ENCODE measurements around the gene IL3RA. TPM values are rescaled to one million over a fixed set of nuclear protein-coding genes. Genes with fewer than 3 reads are reported as not detected.
"Not testable (repeated sequence)": the region's sequence is repeated elsewhere in the genome, so short reads cannot be mapped to it uniquely, and the experiment has no call there.

The IL3RA gene
- 10 to 100 TPM; 10.5 to 15.8 (median 13.1) TPM for polyA plus RNA-seq (ENCODE audit: insufficient read length in 4 of 4)

GRCh38 chrX:1336331-1336943, at the start of gene IL3RA:
Gene IL3RA (plus strand): TSS chrX:1336785. CDS start chrX:1341766, 4,981 bp downstream.
- no peak for DNase-seq (ENCODE audit: low read depth in 4 of 4, low spot score in 3 of 4)

DNA sequence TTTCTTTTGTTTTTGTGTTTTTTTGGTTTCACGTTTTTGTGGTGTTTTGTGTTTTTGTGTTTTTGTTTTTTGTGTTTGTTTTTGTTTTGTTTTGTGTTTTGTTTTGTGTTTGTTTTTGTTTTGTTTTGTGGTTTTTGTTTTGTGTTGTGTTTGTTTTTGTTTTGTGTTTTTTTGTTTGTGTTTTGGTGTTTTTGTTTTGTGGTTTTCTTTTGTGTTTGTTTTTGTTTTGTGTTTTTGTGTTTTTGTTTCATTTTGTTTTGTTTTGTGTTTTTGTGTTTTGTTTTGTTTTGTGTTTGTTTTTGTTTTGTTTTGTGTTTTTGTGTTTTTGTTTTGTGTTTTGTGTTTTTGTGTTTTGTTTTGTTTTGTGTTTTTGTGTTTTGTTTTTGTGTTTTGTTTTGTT, 47.0 kb upstream of the IL3RA start:
- no peak for DNase-seq (ENCODE audit: low read depth in 4 of 4, low spot score in 3 of 4)

DNA sequence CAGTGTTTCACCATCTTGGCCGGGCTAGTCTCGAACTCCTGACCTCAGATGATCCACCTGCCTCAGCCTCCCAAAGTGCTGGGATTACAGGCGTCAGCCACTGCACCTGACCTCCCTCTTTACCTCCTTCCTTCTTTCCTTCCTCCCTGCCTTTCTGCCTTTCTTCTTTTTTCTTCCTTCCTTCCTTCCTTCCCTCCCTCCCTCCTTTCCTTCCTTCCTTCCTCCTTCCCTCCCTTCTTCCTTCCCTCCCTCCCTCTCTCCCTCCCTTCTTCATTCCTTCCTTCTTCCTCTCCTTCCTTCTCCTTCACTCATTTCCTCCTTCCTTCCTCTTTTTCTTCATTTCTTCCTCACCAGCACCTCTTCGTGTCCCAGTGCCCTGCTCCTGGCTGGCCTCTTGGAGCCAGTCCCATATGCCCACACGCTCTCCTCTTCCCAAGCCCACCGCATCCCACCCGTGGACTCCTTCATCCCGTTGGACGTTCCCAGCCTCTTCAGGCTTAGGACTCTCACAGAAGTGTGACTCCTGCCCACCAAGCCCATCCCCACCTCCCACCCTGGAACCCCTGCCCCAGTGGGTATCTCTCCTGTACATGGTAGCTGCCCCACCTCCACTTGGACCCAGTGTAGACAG, 45.4 kb upstream of the IL3RA start:
- no peak for DNase-seq (ENCODE audit: low read depth in 4 of 4, low spot score in 3 of 4)

- no peak for DNase-seq (ENCODE audit: low read depth in 4 of 4, low spot score in 3 of 4)
Measured at GRCh38 chrX:1292575-1293290, 43.9 kb upstream of the IL3RA start.

DNA sequence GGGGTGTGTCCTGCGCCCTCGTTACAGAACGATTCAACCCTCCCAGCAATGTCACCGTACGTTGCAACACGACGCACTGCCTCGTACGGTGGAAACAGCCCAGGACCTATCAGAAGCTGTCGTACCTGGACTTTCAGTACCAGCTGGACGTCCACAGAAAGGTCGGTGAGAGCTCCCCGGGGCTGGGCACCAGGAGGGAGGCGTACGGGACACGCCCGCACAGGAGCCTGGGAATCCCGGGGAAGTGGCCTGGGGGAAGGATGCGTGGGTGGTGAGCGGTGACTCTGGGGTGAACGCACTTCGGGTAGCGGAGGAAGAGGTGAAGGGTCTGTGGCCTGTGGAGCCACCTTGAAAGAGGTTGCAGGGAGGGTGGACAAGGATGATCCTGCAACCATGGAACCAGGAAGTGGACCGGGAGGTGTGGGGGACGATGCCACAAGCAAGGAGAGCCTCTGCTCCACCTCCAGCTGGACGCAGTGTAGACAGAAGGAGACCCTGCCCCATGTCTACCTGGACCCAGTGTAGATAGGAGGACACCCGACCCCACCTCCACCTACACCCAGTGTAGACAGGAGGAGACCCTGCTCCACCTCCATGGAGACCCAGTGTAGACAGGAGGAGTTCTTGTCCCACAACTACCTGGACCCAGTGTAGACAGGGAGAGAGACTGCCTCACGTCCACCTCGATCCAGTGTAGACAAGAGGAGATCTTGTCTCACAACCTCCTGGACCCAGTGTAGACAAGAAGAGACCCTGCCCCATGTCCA, 42.1 kb upstream of the IL3RA start:
- no peak for DNase-seq (ENCODE audit: low read depth in 4 of 4, low spot score in 3 of 4)

DNA sequence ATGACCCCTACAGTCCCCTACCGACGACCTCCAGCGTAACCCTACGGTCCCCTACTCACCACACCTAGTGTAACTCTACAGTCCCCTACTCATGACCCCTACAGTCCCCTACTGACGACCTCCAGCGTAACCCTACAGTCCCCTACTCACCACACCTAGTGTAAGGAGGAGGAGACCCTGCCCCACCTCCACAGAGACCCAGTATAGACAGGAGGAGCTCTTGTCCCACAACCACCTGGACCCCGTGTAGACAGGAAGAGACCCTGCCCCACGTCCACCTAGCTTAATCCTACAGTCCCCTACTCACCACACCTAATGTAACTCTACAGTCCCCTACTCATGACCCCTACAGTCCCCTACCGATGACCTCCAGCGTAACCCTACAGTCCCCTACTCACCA, 41.0 kb upstream of the IL3RA start:
- no peak for DNase-seq (ENCODE audit: low read depth in 4 of 4, low spot score in 3 of 4)

DNA sequence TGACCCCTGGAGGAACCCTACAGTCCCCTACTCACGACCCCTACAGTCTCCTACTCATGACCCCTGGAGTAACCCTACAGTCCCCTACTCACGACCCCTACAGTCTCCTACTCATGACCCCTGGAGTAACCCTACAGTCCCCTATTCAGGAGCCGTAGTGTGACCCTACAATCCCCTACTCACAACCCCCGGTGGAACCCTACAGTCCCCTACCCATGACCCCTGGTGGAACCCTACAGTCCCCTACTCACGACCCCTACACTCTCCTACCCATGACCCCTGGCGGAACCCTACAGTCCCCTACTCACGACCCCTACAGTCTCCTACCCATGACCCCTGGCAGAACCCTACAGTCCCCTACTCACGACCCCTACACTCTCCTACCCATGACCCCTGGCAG, 39.0 kb upstream of the IL3RA start:
- DNase-seq (ENCODE audit: low read depth in 4 of 4, low spot score in 3 of 4) = not testable (repeated sequence)

- DNase-seq (ENCODE audit: low read depth in 4 of 4, low spot score in 3 of 4) = no peak
Measured at GRCh38 chrX:1300449-1300848, 36.1 kb upstream of the IL3RA start.

DNA sequence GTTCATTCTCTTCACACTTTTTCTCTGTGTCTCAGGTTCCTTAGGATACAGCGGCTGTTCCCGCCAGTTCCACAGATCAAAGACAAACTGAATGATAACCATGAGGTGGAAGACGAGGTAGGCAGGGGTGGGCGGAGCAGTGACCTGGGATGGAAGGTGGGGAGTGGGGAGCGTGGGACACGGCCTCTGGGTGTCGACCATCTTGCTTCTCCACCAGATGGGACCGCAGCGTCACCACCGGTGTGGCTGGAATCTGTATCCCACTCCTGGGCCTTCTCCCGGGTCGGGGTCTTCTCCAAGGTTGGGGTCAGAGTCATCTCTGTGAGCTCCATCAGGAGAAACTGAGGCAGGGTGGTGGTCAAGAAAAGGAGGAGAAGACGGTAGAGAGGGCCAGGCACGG, 31.2 kb upstream of the IL3RA start:
- DNase-seq (ENCODE audit: low read depth in 4 of 4, low spot score in 3 of 4) = no peak

DNA sequence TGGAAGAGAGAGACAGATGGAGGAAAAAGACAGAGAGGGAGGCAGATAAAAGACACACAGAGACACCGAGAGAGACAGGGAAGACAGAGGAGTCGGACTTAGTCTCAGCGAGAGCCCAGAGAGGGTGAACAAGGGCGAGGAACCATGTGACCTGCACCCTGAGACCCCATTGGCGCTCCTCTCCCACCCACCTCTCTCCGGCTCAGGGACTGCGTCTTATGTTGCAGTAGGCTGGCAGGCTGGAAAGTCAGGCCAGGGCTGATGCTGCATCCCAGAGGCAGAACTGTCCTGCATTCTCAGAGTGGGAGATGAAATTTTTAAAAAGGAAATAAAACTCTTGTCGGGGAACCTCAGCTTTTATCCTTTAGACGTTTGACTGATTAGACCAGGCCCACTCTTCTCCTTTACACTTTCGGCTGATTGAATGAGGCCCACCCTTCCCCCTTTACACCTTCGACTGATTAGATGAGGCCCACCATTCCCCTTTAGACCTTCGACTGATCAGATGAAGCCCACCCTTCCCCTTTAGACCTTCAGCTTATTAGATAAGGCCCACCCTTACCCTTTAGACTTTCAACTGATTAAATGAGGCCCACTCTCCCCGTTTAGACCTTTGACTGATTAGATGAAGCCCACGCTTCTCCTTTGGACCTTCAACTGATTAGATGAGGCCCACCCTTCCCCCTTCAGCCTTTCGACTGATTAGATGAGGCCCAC, 29.5 kb upstream of the IL3RA start:
- DNase-seq (ENCODE audit: low read depth in 4 of 4, low spot score in 3 of 4) = no peak

- DNase-seq (ENCODE audit: low read depth in 4 of 4, low spot score in 3 of 4) = no peak
Measured at GRCh38 chrX:1307626-1308340, 28.8 kb upstream of the IL3RA start.

GRCh38 chrX:1308476-1308875, 28.1 kb upstream of the IL3RA start:
- DNase-seq (ENCODE audit: low read depth in 4 of 4, low spot score in 3 of 4) = no peak

DNA sequence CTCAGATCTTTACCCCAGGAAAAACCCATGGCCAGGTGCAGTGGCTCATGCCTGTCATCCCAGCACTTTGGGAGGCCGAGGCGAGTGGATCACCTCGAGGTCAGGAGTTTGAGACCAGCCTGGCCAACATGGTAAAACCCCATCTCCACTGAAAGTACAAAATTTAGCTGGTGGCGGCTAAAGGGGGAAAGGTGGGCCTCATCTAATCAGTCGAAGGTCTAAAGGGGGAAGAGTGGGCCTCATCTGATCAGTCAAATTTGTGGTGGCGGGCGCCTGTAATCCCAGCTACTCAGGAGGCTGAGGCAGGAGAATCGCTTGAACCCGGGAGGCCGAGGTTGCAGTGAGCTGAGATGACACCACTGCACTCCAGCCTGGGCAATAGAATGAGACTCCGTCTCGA, 27.7 kb upstream of the IL3RA start:
- not testable (repeated sequence) for DNase-seq (ENCODE audit: low read depth in 4 of 4, low spot score in 3 of 4)

DNA sequence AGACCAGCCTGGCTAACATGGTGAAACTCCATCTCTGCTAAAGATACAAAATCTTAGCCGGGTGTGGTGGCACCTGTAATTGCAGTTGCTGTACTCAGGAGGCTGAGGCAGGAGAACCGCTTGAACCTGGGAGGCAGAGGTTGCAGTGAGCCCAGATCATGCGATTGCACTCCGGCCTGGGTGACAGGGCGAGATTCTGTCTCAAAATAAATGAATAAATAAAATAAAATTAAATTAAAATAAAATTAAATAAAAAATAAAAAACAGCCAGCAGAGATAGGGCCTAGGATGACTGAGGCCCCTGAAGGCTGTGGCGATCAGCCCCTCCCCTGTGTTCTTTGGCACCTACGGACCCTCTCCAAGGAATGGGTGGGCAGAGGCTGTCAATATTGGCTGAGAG, 22.8 kb upstream of the IL3RA start:
- DNase-seq (ENCODE audit: low read depth in 4 of 4, low spot score in 3 of 4) = no peak

DNA sequence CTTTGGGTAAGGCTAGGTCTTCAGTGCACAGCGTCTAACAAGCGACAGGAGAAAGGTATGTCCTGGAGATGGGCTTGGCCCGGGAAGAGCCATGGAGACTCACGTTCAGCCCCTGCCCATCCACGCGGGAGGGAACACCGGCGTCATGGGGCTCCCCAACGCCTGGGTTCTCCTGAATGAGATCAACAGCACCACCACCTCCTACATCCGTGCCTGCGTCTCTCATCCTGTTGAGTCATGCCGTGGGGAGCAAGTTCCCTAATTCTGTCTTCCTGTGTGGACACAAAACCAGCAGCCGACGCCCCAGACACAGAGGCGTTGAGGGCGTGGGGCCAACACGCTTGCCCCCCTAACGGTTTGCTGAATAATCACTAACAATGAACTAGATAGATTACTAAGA, 20.1 kb upstream of the IL3RA start:
- DNase-seq (ENCODE audit: low read depth in 4 of 4, low spot score in 3 of 4) = no peak

- no peak for DNase-seq (ENCODE audit: low read depth in 4 of 4, low spot score in 3 of 4)
Measured at GRCh38 chrX:1321674-1322073, 14.9 kb upstream of the IL3RA start.

DNA sequence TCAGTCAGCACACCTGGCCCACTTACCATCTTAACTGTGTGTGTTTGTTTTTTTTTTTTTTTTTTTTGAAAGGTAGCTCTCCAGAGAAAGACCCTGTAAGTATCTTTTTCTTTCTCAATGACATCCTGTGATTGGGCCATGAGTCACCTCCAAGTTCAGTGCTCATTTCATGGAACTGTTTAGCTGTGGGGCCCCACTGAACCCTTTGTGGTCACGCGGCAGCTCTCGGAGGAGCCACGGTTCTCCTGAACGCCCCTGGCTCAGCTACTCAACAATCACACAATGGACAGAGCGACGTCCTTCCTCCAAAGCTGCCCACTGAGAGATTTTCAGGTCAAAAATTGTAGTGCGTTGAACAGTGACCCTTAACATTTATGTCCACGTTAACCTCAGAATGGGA, 14.2 kb upstream of the IL3RA start:
- DNase-seq (ENCODE audit: low read depth in 4 of 4, low spot score in 3 of 4) = no peak

- no peak for DNase-seq (ENCODE audit: low read depth in 4 of 4, low spot score in 3 of 4)
Measured at GRCh38 chrX:1323315-1323714, 13.3 kb upstream of the IL3RA start.

- no peak for DNase-seq (ENCODE audit: low read depth in 4 of 4, low spot score in 3 of 4)
Measured at GRCh38 chrX:1325515-1326116, 11.0 kb upstream of the IL3RA start.

Measured in left renal pelvis (tissue), 4 donors.